Cardiac fibroblast (primary cell): ENCODE data around the gene IRAK3.

ENCODE experiments used
- DNase-seq, 2 donors: peaks; one replicate each; pipeline versions ENCODE4 v3.0.0 to v3.0.0-alpha.2; 2010; ENCODE audit warnings: low read depth in 2 of 2
- H3K4me3 ChIP-seq, 2 donors: replicated peaks in 1 of 2; 1 replicate in 1 of 2; 2 replicates in 1 of 2; pipeline ENCODE4 v1.5.1; 2011; ENCODE audit warnings: low read depth in 2 of 2, low read length in 2 of 2, mild to moderate bottlenecking in 2 of 2, moderate library complexity in 1 of 2
- CTCF ChIP-seq: IDR thresholded peaks from one replicate; pipeline ENCODE4 v1.5.1; 2011; ENCODE audit warnings: low read depth, mild to moderate bottlenecking, low read length, inconsistent platforms

IRAK3 gene

GRCh38 chr12:66160704-66161103 lies 28.3 kb upstream of the IRAK3 start:
- TF ChIP-seq CTCF = no peak
- no peak for DNase-seq
- no peak overlapping the region for H3K4me3 ChIP-seq

DNA sequence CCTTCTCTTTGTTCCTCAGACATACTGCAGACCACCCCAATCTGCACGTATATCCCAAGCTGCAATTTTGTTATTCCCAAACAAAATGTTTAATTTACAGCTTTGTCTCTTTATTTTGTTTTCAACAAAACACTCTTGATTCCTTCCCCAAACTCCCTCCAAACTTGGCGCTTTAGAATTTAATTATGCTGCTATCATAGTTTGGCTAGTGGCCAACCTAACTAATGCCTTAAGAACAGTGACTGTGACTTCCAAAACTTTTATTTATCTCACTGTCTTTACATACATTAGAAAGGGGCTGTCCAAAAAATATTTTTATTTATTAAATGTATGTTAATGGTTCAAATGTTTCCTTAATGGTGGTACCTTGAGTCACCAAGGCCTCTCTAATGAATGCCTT lies 26.3 kb upstream of the IRAK3 start:
- no peak for TF ChIP-seq CTCF
- H3K4me3 ChIP-seq = no peak overlapping the region
- no peak for DNase-seq

GRCh38 chr12:66163289-66163688 lies 25.7 kb upstream of the IRAK3 start:
- no peak for DNase-seq
- H3K4me3 ChIP-seq = no peak overlapping the region
- TF ChIP-seq CTCF = no peak

GRCh38 chr12:66164349-66164821 lies 24.6 kb upstream of the IRAK3 start:
- H3K4me3 ChIP-seq = no peak overlapping the region
- DNase-seq = peak; percentile 35 to 40
- TF ChIP-seq CTCF = no peak

DNA sequence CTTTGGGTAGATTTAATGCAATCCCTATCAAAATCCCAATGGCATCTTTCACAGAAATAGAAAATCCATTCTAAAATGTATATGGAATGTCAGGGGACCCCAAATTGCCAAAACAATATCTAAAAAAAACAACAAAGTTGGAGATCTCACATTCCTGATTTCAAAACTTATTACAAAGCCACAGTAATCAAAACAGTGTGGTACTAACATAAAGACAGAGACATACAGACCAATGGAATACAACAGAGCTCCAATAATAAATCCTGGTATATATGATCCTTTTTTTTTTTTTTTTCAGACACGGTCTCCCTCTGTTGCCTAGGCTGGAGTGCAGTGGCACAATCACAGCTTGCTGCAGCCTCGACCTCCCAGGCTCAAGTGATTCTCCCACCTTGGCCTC lies 23.9 kb upstream of the IRAK3 start:
- TF ChIP-seq CTCF = no peak
- no peak for DNase-seq
- no peak overlapping the region for H3K4me3 ChIP-seq

DNA sequence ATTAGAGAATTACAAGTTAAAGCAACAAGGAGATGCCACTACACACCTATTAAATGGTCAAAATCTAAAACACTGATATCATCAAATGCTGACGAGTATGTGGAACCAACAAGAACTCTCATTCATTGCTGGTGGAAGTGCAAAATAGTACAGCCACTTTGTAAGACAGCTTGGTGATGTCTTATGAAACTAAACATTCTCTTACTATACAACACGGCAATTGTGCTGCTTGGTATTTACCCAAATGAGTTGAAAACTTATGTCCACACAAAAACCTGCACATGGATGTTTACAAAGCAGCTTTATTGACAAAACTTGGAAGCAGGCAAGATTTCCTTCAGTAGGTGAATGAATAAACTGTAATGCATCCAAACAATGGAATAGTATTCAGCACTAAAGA lies 22.5 kb upstream of the IRAK3 start:
- no peak overlapping the region for H3K4me3 ChIP-seq
- no peak for TF ChIP-seq CTCF

DNA sequence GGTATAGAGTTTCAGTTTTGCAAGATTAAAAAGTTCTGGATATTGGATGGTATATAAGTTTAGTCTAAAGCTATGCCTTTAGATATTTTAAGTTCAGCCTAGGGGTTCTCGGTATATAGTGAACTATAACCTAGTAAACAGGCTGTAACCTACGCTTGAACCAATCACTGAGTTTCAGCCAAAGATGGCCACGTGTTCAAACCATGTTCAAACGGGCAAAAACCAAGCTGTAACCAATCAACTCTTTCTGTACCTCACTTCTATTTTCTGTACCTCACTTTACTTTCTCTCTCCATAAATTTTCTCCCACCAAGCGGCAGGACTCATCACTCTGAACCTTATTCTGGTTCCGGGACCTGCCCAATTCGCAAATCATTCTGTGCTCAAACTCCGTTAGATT lies 20.6 kb upstream of the IRAK3 start:
- no peak for TF ChIP-seq CTCF
- H3K4me3 ChIP-seq = peak overlapping the region; percentile 66 to 88
- DNase-seq = no peak

More for the DNA sequence above, 22.5 kb upstream of the IRAK3 start:
- no peak for DNase-seq
